ENCODE measurements around the gene VGLL3. TPM values are rescaled to one million over a fixed set of nuclear protein-coding genes. Genes with fewer than 3 reads are reported as not detected.

VGLL3 gene
- total RNA-seq, 2 donors from 2014 or later = 45.6 to 80.0 TPM

DNA sequence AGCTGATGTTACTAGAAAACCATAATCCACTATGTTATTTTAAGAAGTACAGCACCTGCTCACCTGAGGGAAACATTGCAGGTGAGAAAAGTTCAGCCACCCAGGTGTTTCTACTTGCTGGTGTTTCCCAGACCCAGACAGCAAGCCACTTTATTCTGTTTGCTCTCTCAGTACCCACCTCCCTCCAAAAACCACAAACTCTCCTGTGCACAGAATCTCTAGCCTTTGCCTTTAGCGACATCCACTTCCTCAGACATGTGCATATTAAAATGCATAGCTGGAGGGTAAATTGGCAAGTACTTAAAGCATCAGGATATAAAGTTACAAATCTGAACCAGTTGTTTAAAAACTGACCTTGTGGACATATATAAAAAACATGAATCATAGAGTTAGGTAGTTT, 36.7 kb downstream of the VGLL3 start:
- peaks cover 6 to 13% of the 10 kb centered on the region in 2 donors for H3K4me1 ChIP-seq (ENCODE audit: control insufficient read depth in 1 of 2, low read depth in 2 of 2)
- no peaks in the 10 kb centered on the region for H3K27me3 ChIP-seq (replicated peaks; ENCODE audit: insufficient read depth)
- no peak overlapping the region for H3K4me3 ChIP-seq
- DNase-seq (ENCODE audit: low spot score) = no peak
- TF ChIP-seq, protein P1, sequence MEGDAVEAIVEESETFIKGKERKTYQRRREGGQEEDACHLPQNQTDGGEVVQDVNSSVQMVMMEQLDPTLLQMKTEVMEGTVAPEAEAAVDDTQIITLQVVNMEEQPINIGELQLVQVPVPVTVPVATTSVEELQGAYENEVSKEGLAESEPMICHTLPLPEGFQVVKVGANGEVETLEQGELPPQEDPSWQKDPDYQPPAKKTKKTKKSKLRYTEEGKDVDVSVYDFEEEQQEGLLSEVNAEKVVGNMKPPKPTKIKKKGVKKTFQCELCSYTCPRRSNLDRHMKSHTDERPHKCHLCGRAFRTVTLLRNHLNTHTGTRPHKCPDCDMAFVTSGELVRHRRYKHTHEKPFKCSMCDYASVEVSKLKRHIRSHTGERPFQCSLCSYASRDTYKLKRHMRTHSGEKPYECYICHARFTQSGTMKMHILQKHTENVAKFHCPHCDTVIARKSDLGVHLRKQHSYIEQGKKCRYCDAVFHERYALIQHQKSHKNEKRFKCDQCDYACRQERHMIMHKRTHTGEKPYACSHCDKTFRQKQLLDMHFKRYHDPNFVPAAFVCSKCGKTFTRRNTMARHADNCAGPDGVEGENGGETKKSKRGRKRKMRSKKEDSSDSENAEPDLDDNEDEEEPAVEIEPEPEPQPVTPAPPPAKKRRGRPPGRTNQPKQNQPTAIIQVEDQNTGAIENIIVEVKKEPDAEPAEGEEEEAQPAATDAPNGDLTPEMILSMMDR (IDR thresholded peaks at IDR 0.05) = no peak
- no peaks in the 10 kb centered on the region for H3K36me3 ChIP-seq
- ATAC-seq (ENCODE audit: insufficient number of reproducible peaks, low FRiP score, low read depth) = no peak
- no peaks in the 10 kb centered on the region for H3K9me3 ChIP-seq
- no peak overlapping the region for H3K27ac ChIP-seq

- ATAC-seq (ENCODE audit: insufficient number of reproducible peaks, low FRiP score, low read depth) = no peak
- TF ChIP-seq, protein P1 (IDR thresholded peaks at IDR 0.05) = no peak
These were observed 39.6 kb downstream of the VGLL3 start for GRCh38 chr3:86951322-86951721.

GRCh38 chr3:86950717-86951116, 40.2 kb downstream of the VGLL3 start:
- Histone ChIP-seq H3K4me3 (no peak overlapping the region), H3K36me3 (no peaks in the 10 kb centered on the region), H3K9me3 (no peaks in the 10 kb centered on the region), H3K4me1 (ENCODE audit: control insufficient read depth in 1 of 2, low read depth in 2 of 2) (peaks cover 3% of the 10 kb centered on the region in 2 donors), H3K27me3 (replicated peaks; ENCODE audit: insufficient read depth) (no peaks in the 10 kb centered on the region), H3K27ac (no peak overlapping the region)
- TF ChIP-seq, protein P1 (IDR thresholded peaks at IDR 0.05) = no peak
- ATAC-seq (ENCODE audit: insufficient number of reproducible peaks, low FRiP score, low read depth) (no peak), DNase-seq (ENCODE audit: low spot score) (no peak)

More at GRCh38 chr3:86951322-86951721, 39.6 kb downstream of the VGLL3 start:
- H3K4me1 ChIP-seq (ENCODE audit: control insufficient read depth in 1 of 2, low read depth in 2 of 2) = peaks cover 3 to 6% of the 10 kb centered on the region in 2 donors
- H3K9me3 ChIP-seq = no peaks in the 10 kb centered on the region
- no peaks in the 10 kb centered on the region for H3K27me3 ChIP-seq (replicated peaks; ENCODE audit: insufficient read depth)
- no peak overlapping the region for H3K27ac ChIP-seq
- H3K36me3 ChIP-seq = no peaks in the 10 kb centered on the region
- no peak overlapping the region for H3K4me3 ChIP-seq
- DNase-seq (ENCODE audit: low spot score) = no peak

DNA sequence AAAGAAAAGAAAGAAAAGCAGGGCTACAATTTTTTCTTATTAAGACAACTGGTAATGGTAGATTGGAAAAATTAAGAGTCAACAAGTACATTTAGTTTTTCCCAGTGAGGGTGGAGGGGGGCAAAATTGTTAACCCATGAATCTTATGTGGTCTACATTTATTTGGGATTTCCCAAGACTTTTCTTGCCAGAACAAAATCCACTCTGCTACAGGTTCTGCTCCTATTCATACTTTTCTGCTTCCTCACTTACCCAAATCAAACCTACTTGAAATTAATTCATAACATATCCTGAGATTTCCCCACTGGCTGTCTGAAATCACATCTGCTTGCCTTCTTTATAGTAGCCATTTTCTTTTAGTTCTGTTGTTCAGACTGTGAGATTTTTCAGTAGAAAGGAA, 41.1 kb downstream of the VGLL3 start:
- no peak overlapping the region for H3K27ac ChIP-seq
- H3K4me3 ChIP-seq = no peak overlapping the region
- ATAC-seq (ENCODE audit: insufficient number of reproducible peaks, low FRiP score, low read depth) (no peak), DNase-seq (ENCODE audit: low spot score) (no peak)
- H3K9me3 ChIP-seq = no peaks in the 10 kb centered on the region
- H3K36me3 ChIP-seq = no peaks in the 10 kb centered on the region
- peaks cover 0 to 3% of the 10 kb centered on the region in 2 donors for H3K4me1 ChIP-seq (ENCODE audit: control insufficient read depth in 1 of 2, low read depth in 2 of 2)
- TF ChIP-seq, protein P1 (IDR thresholded peaks at IDR 0.05) = no peak
- H3K27me3 ChIP-seq (replicated peaks; ENCODE audit: insufficient read depth) = no peaks in the 10 kb centered on the region

DNA sequence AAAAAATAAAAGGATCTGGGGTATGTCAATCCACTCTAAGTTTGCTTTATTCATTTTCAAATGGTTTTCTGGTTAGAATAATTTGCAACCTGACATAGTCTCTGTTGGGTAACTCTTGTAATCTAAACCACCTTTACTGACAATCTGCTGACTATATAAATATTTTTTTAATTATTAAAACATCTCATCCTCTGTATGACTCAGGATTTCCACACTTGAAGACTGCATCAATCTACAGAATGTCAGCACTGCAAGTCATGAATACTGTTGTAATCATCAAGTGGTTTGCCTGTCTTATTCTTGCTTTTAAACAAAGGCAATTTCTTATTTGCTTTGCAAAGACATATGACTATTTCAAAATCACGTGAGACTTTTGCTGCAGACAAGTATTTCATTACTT, 42.1 kb downstream of the VGLL3 start:
- H3K4me1 ChIP-seq (ENCODE audit: control insufficient read depth in 1 of 2, low read depth in 2 of 2) = peaks cover 0 to 3% of the 10 kb centered on the region in 2 donors
- TF ChIP-seq, protein P1 (IDR thresholded peaks at IDR 0.05) = no peak
- no peak for DNase-seq (ENCODE audit: low spot score)
- ATAC-seq (ENCODE audit: insufficient number of reproducible peaks, low FRiP score, low read depth) = no peak
- no peaks in the 10 kb centered on the region for H3K36me3 ChIP-seq
- no peak overlapping the region for H3K4me3 ChIP-seq
- no peak overlapping the region for H3K27ac ChIP-seq
- H3K9me3 ChIP-seq = no peaks in the 10 kb centered on the region
- H3K27me3 ChIP-seq (replicated peaks; ENCODE audit: insufficient read depth) = no peaks in the 10 kb centered on the region
